ENCODE data around the gene CNOT4.

GRCh38 chr7:135375908-135376699, 133.8 kb downstream of the CNOT4 start:
- TF ChIP-seq CTCF (IDR thresholded peaks at IDR 0.05; ENCODE audit: low read depth, low read length) = no peak
- no peak for TF ChIP-seq EZH2phosphoT487 (IDR thresholded peaks at IDR 0.05; ENCODE audit: low read depth)
